GM12873 (cell line): ENCODE data around the gene PPIE.
"Not testable (repeated sequence)": the region's sequence is repeated elsewhere in the genome, so short reads cannot be mapped to it uniquely, and the experiment has no call there.

ENCODE experiments used
- TF ChIP-seq, protein P1 (sequence below): IDR thresholded peaks from 2 replicates; pipeline ENCODE4 v1.5.1; 2012; ENCODE audit warnings: low read depth, mild to moderate bottlenecking, moderate library complexity, low read length, control low read depth; ENCODE audit not compliant: insufficient read depth; ENCODE audit errors: missing control alignments

The PPIE gene

DNA sequence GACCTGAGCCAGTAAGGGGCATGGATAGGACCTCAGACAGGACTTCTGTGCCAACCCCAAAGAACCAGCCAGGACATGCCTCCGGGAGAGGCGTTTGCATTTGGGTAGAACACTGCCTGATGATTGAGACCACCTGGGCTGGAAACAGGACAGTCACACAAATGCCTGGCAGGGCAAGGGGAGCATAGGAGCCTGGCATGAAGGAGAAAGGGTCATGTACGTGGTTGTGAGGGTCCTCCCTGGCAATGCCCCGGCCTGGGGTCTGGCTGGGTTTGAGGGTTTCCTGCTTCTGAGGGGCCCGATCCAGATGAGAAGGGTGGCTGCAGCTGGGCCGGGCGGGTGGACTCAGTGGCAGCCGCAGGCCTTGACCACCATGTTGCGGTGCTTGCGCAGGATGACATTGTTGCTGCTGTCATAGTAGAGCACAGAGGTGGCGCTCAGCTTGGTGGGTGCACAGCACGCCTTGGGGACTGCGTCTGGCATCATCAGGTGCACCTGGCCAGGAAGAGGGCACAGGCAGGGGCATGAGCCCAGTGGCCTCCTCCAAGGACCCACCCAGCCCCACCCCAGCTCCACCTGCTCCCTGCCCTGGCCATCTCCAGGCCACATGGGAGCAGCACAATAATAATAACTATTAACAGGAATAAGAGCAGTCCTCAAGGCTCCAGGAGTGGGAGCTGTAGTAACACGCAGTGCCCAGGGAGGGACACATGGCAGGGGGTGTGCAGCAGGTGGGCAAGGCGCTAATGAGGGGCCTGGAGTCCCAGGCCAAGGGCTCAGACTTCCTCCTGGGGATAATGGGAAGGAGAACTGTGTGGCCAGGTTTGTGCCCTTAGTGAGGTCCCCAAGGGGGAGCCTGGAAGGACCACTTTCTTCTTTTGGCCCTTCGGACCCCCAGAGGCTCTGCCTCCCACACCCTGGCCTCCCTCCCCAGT lies 21.7 kb downstream of the PPIE start:
- TF ChIP-seq, protein P1, sequence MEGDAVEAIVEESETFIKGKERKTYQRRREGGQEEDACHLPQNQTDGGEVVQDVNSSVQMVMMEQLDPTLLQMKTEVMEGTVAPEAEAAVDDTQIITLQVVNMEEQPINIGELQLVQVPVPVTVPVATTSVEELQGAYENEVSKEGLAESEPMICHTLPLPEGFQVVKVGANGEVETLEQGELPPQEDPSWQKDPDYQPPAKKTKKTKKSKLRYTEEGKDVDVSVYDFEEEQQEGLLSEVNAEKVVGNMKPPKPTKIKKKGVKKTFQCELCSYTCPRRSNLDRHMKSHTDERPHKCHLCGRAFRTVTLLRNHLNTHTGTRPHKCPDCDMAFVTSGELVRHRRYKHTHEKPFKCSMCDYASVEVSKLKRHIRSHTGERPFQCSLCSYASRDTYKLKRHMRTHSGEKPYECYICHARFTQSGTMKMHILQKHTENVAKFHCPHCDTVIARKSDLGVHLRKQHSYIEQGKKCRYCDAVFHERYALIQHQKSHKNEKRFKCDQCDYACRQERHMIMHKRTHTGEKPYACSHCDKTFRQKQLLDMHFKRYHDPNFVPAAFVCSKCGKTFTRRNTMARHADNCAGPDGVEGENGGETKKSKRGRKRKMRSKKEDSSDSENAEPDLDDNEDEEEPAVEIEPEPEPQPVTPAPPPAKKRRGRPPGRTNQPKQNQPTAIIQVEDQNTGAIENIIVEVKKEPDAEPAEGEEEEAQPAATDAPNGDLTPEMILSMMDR: no peak

DNA sequence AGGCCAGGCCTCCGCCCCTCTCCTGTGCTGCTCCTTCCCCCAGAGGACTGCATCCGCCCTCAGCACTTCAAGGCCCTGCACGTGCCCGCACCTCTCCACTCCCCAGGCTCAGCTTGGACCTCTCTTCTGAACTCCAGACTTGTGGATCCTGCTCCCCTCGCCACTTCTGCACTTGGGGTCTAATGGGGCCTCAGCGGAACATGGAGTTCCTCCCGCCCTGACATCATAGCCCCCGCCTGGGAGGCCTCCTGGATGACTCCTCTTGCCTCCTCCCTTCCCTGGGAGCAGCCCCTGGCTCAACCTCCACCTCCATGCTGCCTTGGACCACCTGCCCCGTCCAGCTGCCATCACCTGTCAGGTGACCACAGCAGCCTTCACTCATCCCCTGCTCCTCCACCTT lies 22.3 kb downstream of the PPIE start:
- TF ChIP-seq, protein P1: no peak

DNA sequence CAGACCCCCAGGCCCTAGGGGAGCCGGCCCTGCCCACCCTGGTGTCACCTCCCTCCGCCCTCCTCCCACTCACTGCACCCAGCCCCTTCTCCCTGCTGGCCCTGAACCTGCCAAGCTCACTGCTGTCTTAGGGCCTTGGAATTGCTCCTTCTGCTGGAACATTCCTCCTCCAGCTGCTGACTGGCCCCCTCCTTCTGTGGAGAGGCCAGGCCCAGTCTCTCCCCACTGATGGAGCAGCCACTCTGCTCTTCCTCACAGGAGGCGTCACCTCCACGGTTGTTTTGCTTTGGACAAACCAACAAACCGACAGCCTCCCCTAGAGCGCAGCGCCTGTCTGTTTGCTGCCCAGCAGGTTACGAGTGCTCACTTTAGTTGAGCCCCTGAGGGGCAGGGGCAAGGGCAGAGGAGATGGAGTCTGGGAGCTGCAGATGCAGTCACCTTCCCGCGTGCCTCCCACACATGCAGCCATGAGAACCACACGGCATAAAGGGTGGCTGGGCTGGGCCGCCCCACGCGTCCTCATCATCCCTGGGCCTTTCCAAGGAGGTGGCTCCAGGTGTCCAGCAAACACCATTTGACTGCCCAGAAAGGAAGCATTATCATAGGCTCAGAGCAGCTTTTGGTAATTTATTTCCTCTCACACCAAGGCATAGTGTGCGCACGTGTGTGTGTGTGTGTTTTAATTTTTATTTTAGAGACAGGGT lies 23.0 kb downstream of the PPIE start:
- TF ChIP-seq, protein P1: no peak

DNA sequence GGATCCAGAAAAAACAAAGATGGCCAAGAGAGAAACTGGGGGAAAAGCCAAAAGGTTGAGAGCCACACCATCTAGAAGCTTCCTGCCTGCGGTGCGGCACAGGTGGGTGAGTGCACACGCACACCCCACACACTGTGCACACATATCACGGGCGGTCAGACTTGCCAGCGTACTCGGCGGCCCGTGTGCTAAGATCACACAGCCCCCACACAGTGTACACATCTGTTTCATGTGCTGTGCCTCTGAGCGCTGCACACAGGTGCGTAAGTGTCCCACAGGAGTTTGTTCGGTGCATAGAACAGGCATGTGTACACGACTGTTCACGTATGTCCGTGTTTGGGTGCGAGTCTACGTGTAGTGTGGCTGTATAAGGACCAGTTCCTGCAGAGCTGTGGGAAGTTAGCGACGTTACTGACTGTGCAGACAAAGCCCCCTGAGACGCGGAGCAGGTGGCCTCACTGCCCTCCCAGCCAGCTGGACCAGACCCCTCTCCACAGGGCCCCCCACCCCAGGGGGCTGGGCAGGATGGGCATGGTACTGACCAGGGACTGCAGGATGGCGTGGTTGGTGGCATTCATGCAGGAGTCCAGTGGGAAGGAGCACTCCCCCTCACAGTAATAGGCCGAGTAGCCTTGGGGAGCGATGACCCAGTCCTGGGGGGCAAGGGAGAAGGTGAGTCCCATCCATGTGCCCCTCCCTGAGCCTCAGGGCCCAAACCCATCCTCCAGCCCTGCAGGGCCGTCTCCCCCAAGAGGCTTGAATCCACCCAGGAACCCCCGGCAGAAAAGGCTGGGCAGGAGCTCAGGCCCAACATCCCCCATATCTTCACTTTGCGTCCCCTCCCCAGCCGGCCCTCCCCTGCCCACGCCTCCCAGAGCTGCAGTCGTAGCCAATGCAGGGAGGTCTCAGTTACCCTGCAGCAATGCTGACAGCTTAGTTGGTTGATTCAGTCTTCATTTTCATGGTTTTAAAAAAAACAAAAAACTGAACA lies 24.2 kb downstream of the PPIE start:
- TF ChIP-seq, protein P1: no peak

DNA sequence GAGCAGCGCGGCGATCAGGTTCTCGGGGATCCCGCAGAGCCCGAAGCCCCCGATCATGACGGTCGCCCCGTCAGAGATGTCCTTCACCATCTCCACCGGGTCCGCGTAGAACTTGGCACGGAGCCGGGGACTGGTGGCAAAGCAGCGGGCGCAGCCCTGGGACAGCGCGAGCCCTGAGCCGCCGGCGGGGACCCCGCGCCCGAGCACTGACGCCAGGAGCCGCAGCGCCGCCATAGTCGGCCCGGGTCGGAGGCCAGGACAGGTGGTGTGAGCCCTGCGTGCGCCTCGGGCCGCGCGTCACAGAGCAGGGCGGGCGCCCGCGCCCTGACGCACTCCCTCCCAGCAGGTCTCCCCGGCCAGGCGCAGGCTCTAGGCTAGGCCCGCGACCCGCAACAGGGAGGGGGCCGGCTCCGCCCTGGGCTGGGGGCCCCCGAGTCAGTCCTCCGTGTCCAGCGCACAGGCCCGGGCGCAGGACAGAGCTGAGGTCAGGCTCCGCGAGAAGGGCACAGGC lies 32.4 kb downstream of the PPIE start, which contains the start of gene OXCT2:
Gene OXCT2 (minus strand): TSS at position 327 of the 511 bp plus-strand sequence. CDS start 93 bp downstream, at position 234.
- TF ChIP-seq, protein P1: not testable (repeated sequence)

DNA sequence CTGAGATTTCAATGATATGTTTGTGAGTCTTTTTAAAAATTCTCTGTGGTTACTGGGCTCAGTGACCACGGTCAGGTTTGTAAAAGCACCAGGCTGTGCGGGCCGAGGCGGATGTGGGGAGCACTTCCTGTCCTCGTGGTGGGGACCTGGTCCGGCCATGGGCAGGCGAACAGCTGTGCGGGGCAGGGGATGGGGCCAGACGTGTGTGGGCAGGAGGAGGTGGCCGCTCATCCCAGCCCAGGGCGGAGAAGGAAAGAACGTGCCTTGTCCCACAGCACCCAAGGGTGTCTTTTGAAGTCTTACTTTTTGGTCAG lies 37.7 kb downstream of the PPIE start:
- TF ChIP-seq, protein P1: no peak
